Inflammatory macrophage (primary cell): ENCODE results near the gene GPR78.

ENCODE experiments used
- DNase-seq, 2 donors: peaks; one replicate each; pipeline ENCODE4 v3.0.0-alpha.2; 2020 to 2022

GPR78 gene

GRCh38 chr4:8587469-8588195 is 7.4 kb downstream of the GPR78 start:
- no peak for DNase-seq

- no peak for DNase-seq
Observed at GRCh38 chr4:8588196-8588470, 7.9 kb downstream of the GPR78 start.

GRCh38 chr4:8589336-8589735 is 9.1 kb downstream of the GPR78 start:
- no peak for DNase-seq

- DNase-seq = no peak
Observed at GRCh38 chr4:8589823-8590545, 9.8 kb downstream of the GPR78 start.

GRCh38 chr4:8590546-8590880 is 10.3 kb downstream of the GPR78 start:
- no peak for DNase-seq

GRCh38 chr4:8591114-8591513 is 10.9 kb downstream of the GPR78 start:
- DNase-seq = no peak

- DNase-seq = no peak
Observed at GRCh38 chr4:8591626-8592365, 11.6 kb downstream of the GPR78 start.

- DNase-seq = no peak
Observed at GRCh38 chr4:8592366-8593263, 12.4 kb downstream of the GPR78 start, which contains the start of gene CPZ. TSS of gene CPZ (plus strand) at chr4:8592765. CDS start at chr4:8592834, 69 bp downstream.

GRCh38 chr4:8593264-8594096 is 13.3 kb downstream of the GPR78 start:
- DNase-seq = no peak

GRCh38 chr4:8594097-8595038 is 14.2 kb downstream of the GPR78 start:
- DNase-seq = peak; percentile 54 to 55

- no peak for DNase-seq
Observed at GRCh38 chr4:8595237-8596087, 15.3 kb downstream of the GPR78 start.

- DNase-seq = no peak
Observed at GRCh38 chr4:8596891-8597290, 16.7 kb downstream of the GPR78 start.

- DNase-seq = no peak
Observed at GRCh38 chr4:8597319-8597718, 17.1 kb downstream of the GPR78 start.

GRCh38 chr4:8597791-8598190 is 17.6 kb downstream of the GPR78 start:
- no peak for DNase-seq

- no peak for DNase-seq
Observed at GRCh38 chr4:8598391-8599090, 18.3 kb downstream of the GPR78 start.

GRCh38 chr4:8599091-8599460 is 18.9 kb downstream of the GPR78 start:
- no peak for DNase-seq

- DNase-seq = no peak
Observed at GRCh38 chr4:8599657-8600056, 19.5 kb downstream of the GPR78 start.

- DNase-seq = no peak
Observed at GRCh38 chr4:8600266-8600665, 20.1 kb downstream of the GPR78 start.

- no peak for DNase-seq
Observed at GRCh38 chr4:8600686-8601085, 20.5 kb downstream of the GPR78 start.
